NCI-H2196 (cell line): Measurements from ENCODE around the gene PRC1.

ENCODE experiments used
- DNase-seq: peaks from one replicate; lab custom pipeline; 2025; ENCODE audit not compliant: unreplicated experiment; lab: John Stamatoyannopoulos, UW

PRC1 gene

GRCh38 chr15:90989040-90989768 lies 5.1 kb downstream of the PRC1 start:
- no peak for DNase-seq

- no peak for DNase-seq
Measured at GRCh38 chr15:90988296-90988695, 6.0 kb downstream of the PRC1 start.

- DNase-seq: no peak
Measured at GRCh38 chr15:90987561-90988141, 6.7 kb downstream of the PRC1 start.

- DNase-seq: no peak
Measured at GRCh38 chr15:90986790-90987507, 7.4 kb downstream of the PRC1 start.

- DNase-seq: no peak
Measured at GRCh38 chr15:90982135-90982534, 12.2 kb downstream of the PRC1 start.

- no peak for DNase-seq
Measured at GRCh38 chr15:90981681-90982080, 12.7 kb downstream of the PRC1 start.

GRCh38 chr15:90979582-90979981 lies 14.8 kb downstream of the PRC1 start:
- DNase-seq: no peak

GRCh38 chr15:90974216-90974615 lies 20.1 kb downstream of the PRC1 start:
- DNase-seq: no peak

GRCh38 chr15:90972133-90972532 lies 22.2 kb downstream of the PRC1 start:
- no peak for DNase-seq

- no peak for DNase-seq
Measured at GRCh38 chr15:90970274-90970673, 24.1 kb downstream of the PRC1 start.

- DNase-seq: no peak
Measured at GRCh38 chr15:90968434-90968833, 25.9 kb downstream of the PRC1 start.

- no peak for DNase-seq
Measured at GRCh38 chr15:90967206-90967605, 27.1 kb downstream of the PRC1 start.

GRCh38 chr15:90966262-90966661 lies 28.1 kb downstream of the PRC1 start:
- no peak for DNase-seq

GRCh38 chr15:90962021-90962420 lies 32.3 kb downstream of the PRC1 start:
- DNase-seq: no peak

- no peak for DNase-seq
Measured at GRCh38 chr15:90960298-90961091, 33.8 kb downstream of the PRC1 start.

GRCh38 chr15:90959894-90960293 lies 34.4 kb downstream of the PRC1 start:
- no peak for DNase-seq

GRCh38 chr15:90959028-90959595 lies 35.2 kb downstream of the PRC1 start:
- no peak for DNase-seq

GRCh38 chr15:90957791-90958190 lies 36.5 kb downstream of the PRC1 start:
- no peak for DNase-seq

GRCh38 chr15:90957031-90957790 lies 37.1 kb downstream of the PRC1 start:
- DNase-seq: peak; percentile 5

GRCh38 chr15:90956274-90957030 lies 37.9 kb downstream of the PRC1 start:
- DNase-seq: peak; percentile 70
